GM12891 (cell line): Measurements from ENCODE around the gene VPS26A.

Experiments
- POLR2A ChIP-seq: IDR thresholded peaks from 2 replicates; pipeline ENCODE4 v1.6.1; 2011; ENCODE audit warnings: low read depth, low read length, control low read depth
- POLR2AphosphoS5 ChIP-seq: IDR thresholded peaks from 2 replicates; pipeline ENCODE4 v1.6.1; 2011; ENCODE audit warnings: low read depth, low read length, control low read depth

DNA sequence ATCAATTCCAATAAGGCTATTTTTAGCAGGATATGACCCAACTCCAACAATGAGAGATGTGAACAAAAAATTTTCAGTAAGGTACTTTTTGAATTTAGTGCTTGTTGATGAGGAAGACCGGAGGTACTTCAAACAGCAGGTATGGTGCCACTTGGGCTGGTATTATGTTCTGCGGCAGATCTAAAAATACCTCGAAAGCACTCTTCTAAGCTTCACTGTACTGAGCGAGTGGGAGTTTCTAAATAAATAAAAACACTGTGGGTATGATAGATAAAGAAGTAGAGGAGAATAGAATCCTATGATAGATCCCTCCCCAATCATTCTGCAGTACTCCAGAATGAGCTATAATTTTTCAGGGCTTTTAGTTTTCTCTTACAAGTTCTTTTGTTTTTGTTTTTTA lies 44.5 kb downstream of the VPS26A start:
- TF ChIP-seq POLR2A (no peak), POLR2AphosphoS5 (no peak)
